Psoas muscle (tissue), 8 donors: ENCODE data around the gene ACBD5. TPM values are rescaled to one million over a fixed set of nuclear protein-coding genes. Genes with fewer than 3 reads are reported as not detected.

Source experiments
- ATAC-seq, 4 donors: fragments of 200-7000 bp; cut with Tn5 transposase; one replicate each; pipeline ENCODE4 v1.9.1; 2020; ENCODE audit warnings: moderate library complexity in 3 of 4, mild to moderate bottlenecking in 2 of 4
- DNase-seq, 2 donors: peaks; one replicate each; pipeline ENCODE4 v3.0.0-alpha.2; 2020
- H3K27ac ChIP-seq: fragments of 200-600 bp; one replicate; pipeline ENCODE4 v1.8.0; 2022
- H3K27me3 ChIP-seq, 3 donors: fragments of 200-600 bp in 1 of 3; one replicate each; pipeline versions ENCODE4 v1.6.1 to v1.8.0; 2013 to 2022; ENCODE audit warnings: low read length in 2 of 3, mild to moderate bottlenecking in 2 of 3, moderate library complexity in 1 of 3; ENCODE audit not compliant: insufficient read depth in 3 of 3
- H3K36me3 ChIP-seq, 2 donors: fragments of 200-600 bp in 1 of 2; one replicate each; pipeline versions ENCODE4 v1.6.1 to v1.8.0; 2013 to 2022; ENCODE audit warnings: low read depth in 1 of 2, mild to moderate bottlenecking in 1 of 2, moderate library complexity in 1 of 2; ENCODE audit not compliant: insufficient read depth in 1 of 2
- H3K4me1 ChIP-seq: fragments of 200-600 bp; one replicate; pipeline ENCODE4 v1.8.0; 2022
- H3K4me3 ChIP-seq: fragments of 200-600 bp; one replicate; pipeline ENCODE4 v1.8.0; 2022; ENCODE audit warnings: mild to moderate bottlenecking
- H3K9me3 ChIP-seq: fragments of 200-600 bp; one replicate; pipeline ENCODE4 v1.8.0; 2022
- WGBS, 3 donors: extraction: QIAGEN DNeasy Blood & Tissue Kit; methylation state at CpG; one replicate each; pipeline versions ENCODE4 v1.1.6 to v1.1.7; 2013; 5-methylcytosine and 5-hydroxymethylcytosine counted together
- intact Hi-C, 2 donors: fragments of 100-400 bp; cut with DNase I; formaldehyde crosslinking; loops; one replicate each; pipeline versions ENCODE4 v1.11.0 to v1.14.2; 2022
- polyA plus RNA-seq, 3 donors: library from polyadenylated mRNA; stranded (reverse); fragments of 200-250 nt; gene quantifications; one replicate each; pipeline ENCODE4 v1.2.3, GENCODE V29; 2013
- total RNA-seq, 4 donors: library from RNA; stranded (reverse); fragmentation: NEBNext Ultra II Directional in 2 of 4; extraction: Animal tissue kit (Norgen Biotek cat#: 25700) in 2 of 4; gene quantifications; one replicate each; pipeline versions ENCODE4 v1.2.1 to v1.2.4, GENCODE V29; 2021 to 2023
- TF ChIP-seq, protein P1 (sequence below): fragments of 200-600 bp; IDR thresholded peaks from one replicate; pipeline ENCODE4 v1.8.0; 2022; ENCODE audit warnings: antibody characterized with exemption
- donor health status: healthy with polysubstance abuse.
- donor health status: DM: no; HTN: no; CAD: no; lungs with moderate emphysema.
- donor health status: Bipolar disorder and iron deficiency.
- donor health status: healthy.
- donor health status: DM: yes; HTN: yes; CAD: no.
- donor health status: DM: no; HTN: no; CAD: no.
- donor health status: DM: no; HTN: no; CAD: no.
- donor health status: DM: yes; HTN: yes; CAD: no.

The ACBD5 gene
- total and polyA plus RNA-seq, 7 donors: 18.4 to 53.6 (median 33.3) TPM

DNA sequence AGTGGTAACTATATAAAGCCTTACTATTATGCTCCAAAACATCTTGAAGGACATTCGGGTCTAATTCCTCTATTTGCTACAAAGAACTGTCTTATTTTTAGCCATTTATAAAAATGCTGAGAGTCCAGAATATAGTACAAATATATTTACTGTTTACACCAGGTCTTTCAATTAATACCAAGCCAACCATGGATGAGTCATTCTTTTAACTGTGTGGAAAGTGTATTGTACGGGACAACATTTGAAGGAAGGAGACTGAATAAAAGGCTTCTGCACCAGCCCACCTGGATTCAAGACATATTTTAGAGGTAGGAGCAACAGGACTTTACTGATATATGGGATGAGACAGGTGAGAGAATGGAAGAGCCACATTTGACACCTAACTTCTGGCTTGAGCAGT is 50.1 kb downstream of the ACBD5 start:
- Histone ChIP-seq H3K36me3 (peaks cover 0 to 18% of the 10 kb centered on the region in 2 donors), H3K4me1 (no peaks in the 10 kb centered on the region), H3K4me3 (no peak overlapping the region), H3K27ac (no peak overlapping the region), H3K9me3 (no peaks in the 10 kb centered on the region), H3K27me3 (no peaks in the 10 kb centered on the region)
- intact Hi-C loops: no loop called here
- TF ChIP-seq, protein P1, sequence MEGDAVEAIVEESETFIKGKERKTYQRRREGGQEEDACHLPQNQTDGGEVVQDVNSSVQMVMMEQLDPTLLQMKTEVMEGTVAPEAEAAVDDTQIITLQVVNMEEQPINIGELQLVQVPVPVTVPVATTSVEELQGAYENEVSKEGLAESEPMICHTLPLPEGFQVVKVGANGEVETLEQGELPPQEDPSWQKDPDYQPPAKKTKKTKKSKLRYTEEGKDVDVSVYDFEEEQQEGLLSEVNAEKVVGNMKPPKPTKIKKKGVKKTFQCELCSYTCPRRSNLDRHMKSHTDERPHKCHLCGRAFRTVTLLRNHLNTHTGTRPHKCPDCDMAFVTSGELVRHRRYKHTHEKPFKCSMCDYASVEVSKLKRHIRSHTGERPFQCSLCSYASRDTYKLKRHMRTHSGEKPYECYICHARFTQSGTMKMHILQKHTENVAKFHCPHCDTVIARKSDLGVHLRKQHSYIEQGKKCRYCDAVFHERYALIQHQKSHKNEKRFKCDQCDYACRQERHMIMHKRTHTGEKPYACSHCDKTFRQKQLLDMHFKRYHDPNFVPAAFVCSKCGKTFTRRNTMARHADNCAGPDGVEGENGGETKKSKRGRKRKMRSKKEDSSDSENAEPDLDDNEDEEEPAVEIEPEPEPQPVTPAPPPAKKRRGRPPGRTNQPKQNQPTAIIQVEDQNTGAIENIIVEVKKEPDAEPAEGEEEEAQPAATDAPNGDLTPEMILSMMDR: no peak
- WGBS, 3 donors: 90 to 95% (median 92%) methylated on average over 2 of the region's 2 CpGs
- no peak for DNase-seq
- no peak for ATAC-seq

GRCh38 chr10:27188897-27189296 is 51.7 kb downstream of the ACBD5 start:
- peaks cover 0 to 22% of the 10 kb centered on the region in 2 donors for H3K36me3 ChIP-seq
- TF ChIP-seq, protein P1: no peak
- no peaks in the 10 kb centered on the region for H3K27me3 ChIP-seq
- H3K4me3 ChIP-seq: no peak overlapping the region
- no peaks in the 10 kb centered on the region for H3K9me3 ChIP-seq
- intact Hi-C loops: no loop called here
- no peaks in the 10 kb centered on the region for H3K4me1 ChIP-seq
- WGBS, 3 donors: 94 to 99% (median 96%) methylated on average over 4 of the region's 4 CpGs
- no peak for DNase-seq
- H3K27ac ChIP-seq: no peak overlapping the region
- no peak for ATAC-seq

- TF ChIP-seq, protein P1: no peak
- intact Hi-C loops: no loop called here
- ATAC-seq: no peak
- WGBS, 3 donors: 88 to 91% (median 90%) methylated on average over 1 of the region's 1 CpG
- no peak overlapping the region for H3K27ac ChIP-seq
- H3K4me1 ChIP-seq: no peaks in the 10 kb centered on the region
- peaks cover 0 to 25% of the 10 kb centered on the region in 2 donors for H3K36me3 ChIP-seq
- H3K4me3 ChIP-seq: no peak overlapping the region
- DNase-seq: no peak
- H3K9me3 ChIP-seq: no peaks in the 10 kb centered on the region
- no peaks in the 10 kb centered on the region for H3K27me3 ChIP-seq
These were observed 52.3 kb downstream of the ACBD5 start for GRCh38 chr10:27188259-27188658.

- no peaks in the 10 kb centered on the region for H3K4me1 ChIP-seq
- DNase-seq: no peak
- intact Hi-C loops: no loop called here
- H3K27ac ChIP-seq: no peak overlapping the region
- TF ChIP-seq, protein P1: no peak
- WGBS, 3 donors: 76 to 95% (median 95%) methylated on average over 4 of the region's 4 CpGs
- H3K4me3 ChIP-seq: no peak overlapping the region
- ATAC-seq: no peak
- H3K9me3 ChIP-seq: no peaks in the 10 kb centered on the region
- H3K36me3 ChIP-seq: peaks cover 2 to 42% of the 10 kb centered on the region in 2 donors
- no peaks in the 10 kb centered on the region for H3K27me3 ChIP-seq
These were observed 70.7 kb downstream of the ACBD5 start for GRCh38 chr10:27169849-27170248.

- Histone ChIP-seq H3K4me1 (no peaks in the 10 kb centered on the region), H3K9me3 (no peaks in the 10 kb centered on the region), H3K27me3 (no peaks in the 10 kb centered on the region), H3K36me3 (peaks cover 0 to 44% of the 10 kb centered on the region in 2 donors), H3K27ac (no peak overlapping the region), H3K4me3 (no peak overlapping the region)
- intact Hi-C loops: no loop called here
- DNase-seq: no peak
- TF ChIP-seq, protein P1: no peak
- ATAC-seq: no peak
These were observed 82.2 kb downstream of the ACBD5 start for GRCh38 chr10:27158421-27158820.
